Keratinocyte (primary cell): ENCODE results near the gene CFAP90. TPM values are rescaled to one million over a fixed set of nuclear protein-coding genes. Genes with fewer than 3 reads are reported as not detected.

Source experiments
- DNase-seq: peaks from one replicate; pipeline ENCODE4 v3.0.0-alpha.2; 2011; ENCODE audit warnings: low read depth, missing footprints, low spot score
- FAIRE-seq: peaks from 2 replicates; lab custom pipeline; 2011; peaks lifted over from hg19 to GRCh38; lab: Jason Lieb, UNC
- H2AFZ ChIP-seq: 2 replicates; pipeline ENCODE4 v1.6.0; 2012; ENCODE audit warnings: low read length, control low read depth, inconsistent platforms; ENCODE audit not compliant: control insufficient read depth
- H3K27ac ChIP-seq: 2 replicates; pipeline ENCODE4 v1.5.1; 2011; ENCODE audit warnings: low read length; ENCODE audit not compliant: control insufficient read depth, insufficient read depth
- H3K27me3 ChIP-seq: 3 replicates; pipeline ENCODE4 v1.6.0; 2011; ENCODE audit warnings: low read length; ENCODE audit not compliant: control insufficient read depth, insufficient read depth; ENCODE audit errors: extremely low read depth
- H3K36me3 ChIP-seq, 2 experiments: 2 replicates in 1 of 2; 3 replicates in 1 of 2; pipeline ENCODE4 v1.5.1; 2011; ENCODE audit warnings: low read length in 2 of 2, mild to moderate bottlenecking in 1 of 2; ENCODE audit not compliant: control insufficient read depth in 2 of 2, insufficient read depth in 2 of 2; ENCODE audit errors: extremely low read depth in 1 of 2
- H3K4me1 ChIP-seq: 3 replicates; pipeline ENCODE4 v1.5.1; 2011; ENCODE audit warnings: low read length; ENCODE audit not compliant: control insufficient read depth, insufficient read depth; ENCODE audit errors: extremely low read depth
- H3K4me2 ChIP-seq: 3 replicates; pipeline ENCODE4 v1.6.0; 2011; ENCODE audit warnings: low read depth, low read length; ENCODE audit not compliant: control insufficient read depth, insufficient read depth; ENCODE audit errors: extremely low read depth
- H3K4me3 ChIP-seq, 3 experiments: fragments of 200-600 bp in 1 of 3; sonication (generic) in 1 of 3; 2 replicates in 2 of 3; 3 replicates in 1 of 3; pipeline ENCODE4 v1.5.1; 2011 to 2016; ENCODE audit warnings: low read length in 3 of 3, mild to moderate bottlenecking in 3 of 3, control low read depth in 2 of 3, inconsistent platforms in 1 of 3, low read depth in 1 of 3, mixed read lengths in 1 of 3, mixed run types in 1 of 3, moderate library complexity in 1 of 3; ENCODE audit not compliant: control insufficient read depth in 2 of 3, insufficient read depth in 2 of 3; ENCODE audit errors: extremely low read depth in 1 of 3
- H3K79me2 ChIP-seq: 2 replicates; pipeline ENCODE4 v1.6.0; 2012; ENCODE audit warnings: low read length; ENCODE audit not compliant: control insufficient read depth, insufficient read depth
- H3K9ac ChIP-seq: 3 replicates; pipeline ENCODE4 v1.6.0; 2011; ENCODE audit warnings: low read length; ENCODE audit not compliant: control insufficient read depth, insufficient read depth; ENCODE audit errors: extremely low read depth
- H3K9me1 ChIP-seq: 3 replicates; pipeline ENCODE4 v1.6.0; 2011; ENCODE audit warnings: low read length; ENCODE audit not compliant: control insufficient read depth, insufficient read depth; ENCODE audit errors: extremely low read depth
- H3K9me3 ChIP-seq: 2 replicates; pipeline ENCODE4 v1.5.1; 2012; ENCODE audit warnings: low read depth, low read length; ENCODE audit not compliant: control insufficient read depth
- H4K20me1 ChIP-seq: 3 replicates; pipeline ENCODE4 v1.6.0; 2011; ENCODE audit warnings: low read length; ENCODE audit not compliant: control insufficient read depth, insufficient read depth; ENCODE audit errors: extremely low read depth
- CTCF ChIP-seq, 3 experiments: IDR thresholded peaks in 1 of 3; conservative IDR thresholded peaks in 1 of 3; optimal IDR thresholded peaks in 1 of 3; 2 replicates in 2 of 3; 3 replicates in 1 of 3; pipeline versions ENCODE3 to v1.5.1; 2011; ENCODE audit warnings: low read length in 3 of 3, mild to moderate bottlenecking in 3 of 3, moderate library complexity in 2 of 3, control low read depth in 1 of 3, inconsistent platforms in 1 of 3; ENCODE audit not compliant: insufficient read depth in 2 of 3; ENCODE audit errors: extremely low read depth in 1 of 3
- EZH2 ChIP-seq: IDR thresholded peaks from one replicate; pipeline ENCODE4 v1.6.1; 2012; ENCODE audit warnings: inconsistent platforms, mild to moderate bottlenecking, low read length, moderate library complexity
- dilution Hi-C: fragments of 300-500 bp; cut with MboI; formaldehyde crosslinking; loops from one replicate; pipeline ENCODE4 v1.7.0; 2020; ENCODE audit warnings: low sequenced_read_pairs; ENCODE audit not compliant: extremely low pct_ligation_motif_present
- polyA plus RNA-seq, 5 experiments: library from polyadenylated mRNA; depleted of rRNA in 3 of 5; stranded (reverse) in 3 of 5; stranded (forward) in 1 of 5; unstranded in 1 of 5; fragments of >200 nt; gene quantifications; 1 replicate in 1 of 5; 2 replicates in 3 of 5; 3 replicates in 1 of 5; pipeline versions ENCODE4 v1.2.1 to v1.2.3, GENCODE V29; 2011 to 2012; ENCODE audit warnings: missing spikeins in 2 of 5, low read depth in 1 of 5, low replicate concordance in 1 of 5

Gene CFAP90
- polyA plus RNA-seq, 1 donor (not counting 4 experiments of a cell fraction or from before 2014, with no cell fraction given) = not detected

GRCh38 chr5:7888901-7889300, 38.0 kb upstream of the CFAP90 start:
- no peak overlapping the region for H3K27ac ChIP-seq
- dilution Hi-C loops = no loop called here
- no peak for TF ChIP-seq EZH2
- no peak for TF ChIP-seq CTCF (optimal IDR thresholded peaks at IDR 0.05 in 1 of 3, IDR thresholded peaks at IDR 0.05 in 1 of 3, conservative IDR thresholded peaks at IDR 0.05 in 1 of 3; ENCODE audit: extremely low read depth in 1 of 3, insufficient read depth in 2 of 3, low read length in 3 of 3)
- H3K9me1 ChIP-seq = no peaks in the 10 kb centered on the region
- H3K79me2 ChIP-seq = peaks cover 3% of the 10 kb centered on the region
- H3K4me1 ChIP-seq = no peaks in the 10 kb centered on the region
- H3K27me3 ChIP-seq = no peaks in the 10 kb centered on the region
- no peak overlapping the region for H2AFZ ChIP-seq
- no peaks in the 10 kb centered on the region for H3K9me3 ChIP-seq
- H3K9ac ChIP-seq = no peak overlapping the region
- DNase-seq (no peak), FAIRE-seq (no peak)
- no peak overlapping the region for H3K4me3 ChIP-seq
- H3K4me2 ChIP-seq = no peak overlapping the region
- H4K20me1 ChIP-seq = no peaks in the 10 kb centered on the region
- H3K36me3 ChIP-seq = peaks cover 24 to 27% of the 10 kb centered on the region in 2 experiments

- no peak overlapping the region for H3K4me3 ChIP-seq
- H3K36me3 ChIP-seq = peaks cover 24 to 30% of the 10 kb centered on the region in 2 experiments
These were observed 36.0 kb upstream of the CFAP90 start for GRCh38 chr5:7886849-7887475.

More at GRCh38 chr5:7886849-7887475, 36.0 kb upstream of the CFAP90 start:
- DNase-seq (no peak), FAIRE-seq (no peak)
- H3K4me2 ChIP-seq = no peak overlapping the region
- no peaks in the 10 kb centered on the region for H4K20me1 ChIP-seq
- H3K9ac ChIP-seq = no peak overlapping the region
- H3K27me3 ChIP-seq = no peaks in the 10 kb centered on the region
- H3K4me1 ChIP-seq = no peaks in the 10 kb centered on the region
- H2AFZ ChIP-seq = no peak overlapping the region
- H3K27ac ChIP-seq = no peak overlapping the region
- dilution Hi-C loops = no loop called here
- H3K9me1 ChIP-seq = no peaks in the 10 kb centered on the region
- no peaks in the 10 kb centered on the region for H3K9me3 ChIP-seq
- H3K79me2 ChIP-seq = peaks cover 4% of the 10 kb centered on the region
- TF ChIP-seq EZH2 (no peak), CTCF (optimal IDR thresholded peaks at IDR 0.05 in 1 of 3, IDR thresholded peaks at IDR 0.05 in 1 of 3, conservative IDR thresholded peaks at IDR 0.05 in 1 of 3; ENCODE audit: extremely low read depth in 1 of 3, insufficient read depth in 2 of 3, low read length in 3 of 3) (peak in 2 of 3 experiments; percentile 43 to 48)
